ENCODE data around the gene REPIN1.

Gene REPIN1

DNA sequence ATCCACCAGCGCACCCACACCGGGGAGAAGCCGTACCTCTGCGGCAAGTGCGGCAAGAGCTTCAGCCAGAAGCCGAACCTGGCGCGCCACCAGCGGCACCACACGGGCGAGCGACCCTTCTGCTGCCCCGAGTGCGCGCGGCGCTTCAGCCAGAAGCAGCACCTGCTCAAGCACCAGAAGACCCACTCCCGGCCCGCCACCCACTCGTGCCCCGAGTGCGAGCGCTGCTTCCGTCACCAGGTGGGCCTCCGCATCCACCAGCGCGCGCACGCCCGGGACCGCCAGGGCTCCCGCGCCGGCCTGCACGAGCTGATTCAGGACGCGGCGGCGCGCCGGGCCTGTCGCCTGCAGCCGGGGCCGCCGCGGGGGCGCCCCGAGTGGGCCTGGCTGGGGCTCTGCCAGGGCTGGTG, 28.2 kb downstream of the REPIN1 start:
- Histone ChIP-seq H3K4me3 (replicated peaks; ENCODE audit: low read depth, low read length) (no peak overlapping the region), H3K36me3 (ENCODE audit: control insufficient read depth, insufficient read depth, low read length) (peaks cover 9% of the 10 kb centered on the region), H3K27me3 (replicated peaks; ENCODE audit: control insufficient read depth, insufficient read depth, low read length) (no peaks in the 10 kb centered on the region)
- no peak for DNase-seq (ENCODE audit: extremely low read depth, insufficient read length)
- TF ChIP-seq CTCF (IDR thresholded peaks at IDR 0.05; ENCODE audit: insufficient read depth, low read length, poor library complexity, severe bottlenecking), result no peak

DNA sequence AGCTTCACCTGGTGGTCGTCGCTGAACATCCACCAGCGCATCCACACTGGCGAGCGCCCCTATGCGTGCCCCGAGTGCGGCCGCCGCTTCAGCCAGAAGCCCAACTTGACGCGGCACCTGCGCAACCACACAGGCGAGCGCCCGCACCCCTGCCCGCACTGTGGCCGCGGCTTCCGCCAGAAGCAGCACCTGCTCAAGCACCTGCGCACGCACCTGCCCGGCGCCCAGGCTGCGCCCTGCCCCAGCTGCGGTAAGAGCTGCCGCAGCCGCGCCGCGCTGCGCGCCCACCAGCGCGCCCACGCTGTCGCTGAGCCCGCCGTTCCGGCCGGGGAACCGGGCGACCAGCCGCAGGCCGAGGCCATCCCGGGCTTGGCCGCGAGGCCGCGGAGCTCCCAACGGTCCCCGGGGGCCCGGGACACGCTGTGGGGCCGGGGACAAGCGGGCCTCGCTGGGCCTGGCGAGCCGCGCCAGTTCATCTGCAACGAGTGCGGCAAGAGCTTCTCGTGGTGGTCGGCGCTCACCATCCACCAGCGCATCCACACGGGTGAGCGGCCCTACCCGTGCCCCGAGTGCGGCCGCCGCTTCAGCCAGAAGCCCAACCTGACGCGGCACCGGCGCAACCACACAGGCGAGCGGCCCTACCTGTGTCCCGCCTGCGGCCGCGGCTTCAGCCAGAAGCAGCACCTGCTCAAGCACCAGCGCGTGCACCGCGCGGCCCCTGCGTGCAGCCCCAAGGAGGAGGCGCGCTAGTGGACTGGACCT, 28.9 kb downstream of the REPIN1 start:
- no peak for DNase-seq (ENCODE audit: extremely low read depth, insufficient read length)
- Histone ChIP-seq H3K27me3 (replicated peaks; ENCODE audit: control insufficient read depth, insufficient read depth, low read length) (no peaks in the 10 kb centered on the region), H3K4me3 (replicated peaks; ENCODE audit: low read depth, low read length) (no peak overlapping the region), H3K36me3 (ENCODE audit: control insufficient read depth, insufficient read depth, low read length) (peaks cover 9% of the 10 kb centered on the region)
- TF ChIP-seq CTCF (IDR thresholded peaks at IDR 0.05; ENCODE audit: insufficient read depth, low read length, poor library complexity, severe bottlenecking), result no peak

- DNase-seq (ENCODE audit: extremely low read depth, insufficient read length), result no peak
- no peak for TF ChIP-seq CTCF (IDR thresholded peaks at IDR 0.05; ENCODE audit: insufficient read depth, low read length, poor library complexity, severe bottlenecking)
- Histone ChIP-seq H3K4me3 (replicated peaks; ENCODE audit: low read depth, low read length) (no peak overlapping the region), H3K27me3 (replicated peaks; ENCODE audit: control insufficient read depth, insufficient read depth, low read length) (no peaks in the 10 kb centered on the region), H3K36me3 (ENCODE audit: control insufficient read depth, insufficient read depth, low read length) (peaks cover 9% of the 10 kb centered on the region)
Measured at GRCh38 chr7:150398108-150398964, 29.7 kb downstream of the REPIN1 start.

- H3K27me3 ChIP-seq (replicated peaks; ENCODE audit: control insufficient read depth, insufficient read depth, low read length), result no peaks in the 10 kb centered on the region
- TF ChIP-seq CTCF (IDR thresholded peaks at IDR 0.05; ENCODE audit: insufficient read depth, low read length, poor library complexity, severe bottlenecking), result no peak
- H3K36me3 ChIP-seq (ENCODE audit: control insufficient read depth, insufficient read depth, low read length), result peaks cover 9% of the 10 kb centered on the region
- H3K4me3 ChIP-seq (replicated peaks; ENCODE audit: low read depth, low read length), result no peak overlapping the region
- DNase-seq (ENCODE audit: extremely low read depth, insufficient read length), result no peak
Measured at GRCh38 chr7:150398965-150399320, 30.3 kb downstream of the REPIN1 start.

- H3K27me3 ChIP-seq (replicated peaks; ENCODE audit: control insufficient read depth, insufficient read depth, low read length), result no peaks in the 10 kb centered on the region
Measured at GRCh38 chr7:150399421-150400007, 30.9 kb downstream of the REPIN1 start.

More at GRCh38 chr7:150399421-150400007, 30.9 kb downstream of the REPIN1 start:
- TF ChIP-seq CTCF (IDR thresholded peaks at IDR 0.05; ENCODE audit: insufficient read depth, low read length, poor library complexity, severe bottlenecking), result no peak
- H3K4me3 ChIP-seq (replicated peaks; ENCODE audit: low read depth, low read length), result no peak overlapping the region
- peaks cover 9% of the 10 kb centered on the region for H3K36me3 ChIP-seq (ENCODE audit: control insufficient read depth, insufficient read depth, low read length)
- DNase-seq (ENCODE audit: extremely low read depth, insufficient read length), result no peak

Measured in GM06990 (cell line).